Measurements from ENCODE around the gene TAF11L3. TPM values are rescaled to one million over a fixed set of nuclear protein-coding genes. Genes with fewer than 3 reads are reported as not detected.
"Not testable (repeated sequence)": the region's sequence is repeated elsewhere in the genome, so short reads cannot be mapped to it uniquely, and the experiment has no call there.

The TAF11L3 gene
- total and polyA plus RNA-seq, 2 donors (not counting 1 experiment from before 2014, with no cell fraction given) = not detected

- DNase-seq (ENCODE audit: low read depth in 2 of 2) = peak in 1 of 2 donors; percentile 1
- no peak overlapping the region for H3K4me3 ChIP-seq (replicated peaks in 1 of 4; ENCODE audit: control extremely low read depth in 1 of 4, insufficient read depth in 1 of 4, low read depth in 3 of 4, low read length in 4 of 4)
- no peaks in the 10 kb centered on the region for H3K36me3 ChIP-seq (ENCODE audit: control insufficient read depth, insufficient read depth, low read length)
- H3K4me2 ChIP-seq (ENCODE audit: extremely low read depth, insufficient read depth, low read length) = no peak overlapping the region
- H3K4me1 ChIP-seq (ENCODE audit: control insufficient read depth, extremely low read depth, insufficient read depth, low read length) = no peaks in the 10 kb centered on the region
- no peak overlapping the region for H3K9ac ChIP-seq (ENCODE audit: insufficient read depth, low read length)
- no peaks in the 10 kb centered on the region for H3K79me2 ChIP-seq (ENCODE audit: control insufficient read depth, insufficient read depth, low read length)
- H3K9me3 ChIP-seq (ENCODE audit: control insufficient read depth, insufficient read depth, low read depth, low read length) = no peaks in the 10 kb centered on the region
- H3K27ac ChIP-seq (ENCODE audit: insufficient read depth, low read length) = no peak overlapping the region
- no peaks in the 10 kb centered on the region for H3K27me3 ChIP-seq (ENCODE audit: control insufficient read depth, insufficient read depth, low read length)
- TF ChIP-seq EZH2 (IDR thresholded peaks at IDR 0.05; ENCODE audit: low read length, missing control alignments) (no peak), CTCF (conservative IDR thresholded peaks at IDR 0.05 in 1 of 2, IDR thresholded peaks at IDR 0.05 in 1 of 2; ENCODE audit: low read depth in 1 of 2, low read length in 2 of 2) (no peak)
- no peak overlapping the region for H2AFZ ChIP-seq (ENCODE audit: low read length)
- H4K20me1 ChIP-seq (ENCODE audit: control insufficient read depth, extremely low read depth, insufficient read depth, low read length) = no peaks in the 10 kb centered on the region
These were observed 31.0 kb upstream of the TAF11L3 start for GRCh38 chr5:17487174-17487512.

- H3K27ac ChIP-seq (ENCODE audit: insufficient read depth, low read length); H3K27me3 ChIP-seq (ENCODE audit: control insufficient read depth, insufficient read depth, low read length); H3K9me3 ChIP-seq (ENCODE audit: control insufficient read depth, insufficient read depth, low read depth, low read length); H2AFZ ChIP-seq (ENCODE audit: low read length); H4K20me1 ChIP-seq (ENCODE audit: control insufficient read depth, extremely low read depth, insufficient read depth, low read length); H3K4me2 ChIP-seq (ENCODE audit: extremely low read depth, insufficient read depth, low read length); DNase-seq (ENCODE audit: low read depth in 2 of 2); H3K4me1 ChIP-seq (ENCODE audit: control insufficient read depth, extremely low read depth, insufficient read depth, low read length); H3K9ac ChIP-seq (ENCODE audit: insufficient read depth, low read length); H3K4me3 ChIP-seq (replicated peaks in 1 of 4; ENCODE audit: control extremely low read depth in 1 of 4, insufficient read depth in 1 of 4, low read depth in 3 of 4, low read length in 4 of 4); H3K79me2 ChIP-seq (ENCODE audit: control insufficient read depth, insufficient read depth, low read length); H3K36me3 ChIP-seq (ENCODE audit: control insufficient read depth, insufficient read depth, low read length): not testable (repeated sequence)
These were observed 26.9 kb upstream of the TAF11L3 start for GRCh38 chr5:17491257-17491656.

DNA sequence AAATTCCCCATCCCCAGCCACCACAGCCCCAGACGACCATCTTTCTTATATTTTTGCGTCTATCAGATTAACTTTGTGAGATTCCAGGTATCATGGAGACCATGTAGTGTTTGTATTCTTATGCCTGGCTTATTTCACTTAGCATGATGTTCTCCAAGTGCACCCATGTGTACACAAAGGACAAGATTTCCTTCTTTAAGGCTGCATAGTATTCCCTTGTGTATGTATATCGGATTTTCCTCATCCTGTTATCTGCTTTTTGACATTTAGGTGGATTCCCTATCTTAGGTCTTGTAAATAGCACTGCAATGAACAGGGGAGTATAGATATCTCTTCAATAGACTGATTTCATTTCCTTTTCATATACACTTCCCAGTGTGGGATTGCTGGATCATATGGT lies 25.4 kb upstream of the TAF11L3 start:
- no peak overlapping the region for H3K9ac ChIP-seq (ENCODE audit: insufficient read depth, low read length)
- H2AFZ ChIP-seq (ENCODE audit: low read length) = no peak overlapping the region
- no peaks in the 10 kb centered on the region for H3K79me2 ChIP-seq (ENCODE audit: control insufficient read depth, insufficient read depth, low read length)
- H3K4me1 ChIP-seq (ENCODE audit: control insufficient read depth, extremely low read depth, insufficient read depth, low read length) = no peaks in the 10 kb centered on the region
- DNase-seq (ENCODE audit: low read depth in 2 of 2) = no peak
- no peaks in the 10 kb centered on the region for H4K20me1 ChIP-seq (ENCODE audit: control insufficient read depth, extremely low read depth, insufficient read depth, low read length)
- H3K27ac ChIP-seq (ENCODE audit: insufficient read depth, low read length) = no peak overlapping the region
- no peak for TF ChIP-seq EZH2 (IDR thresholded peaks at IDR 0.05; ENCODE audit: low read length, missing control alignments)
- TF ChIP-seq CTCF (conservative IDR thresholded peaks at IDR 0.05 in 1 of 2, IDR thresholded peaks at IDR 0.05 in 1 of 2; ENCODE audit: low read depth in 1 of 2, low read length in 2 of 2) = no peak
- H3K9me3 ChIP-seq (ENCODE audit: control insufficient read depth, insufficient read depth, low read depth, low read length) = no peaks in the 10 kb centered on the region
- H3K27me3 ChIP-seq (ENCODE audit: control insufficient read depth, insufficient read depth, low read length) = peaks cover 2% of the 10 kb centered on the region
- no peaks in the 10 kb centered on the region for H3K36me3 ChIP-seq (ENCODE audit: control insufficient read depth, insufficient read depth, low read length)
- H3K4me3 ChIP-seq (replicated peaks in 1 of 4; ENCODE audit: control extremely low read depth in 1 of 4, insufficient read depth in 1 of 4, low read depth in 3 of 4, low read length in 4 of 4) = no peak overlapping the region
- no peak overlapping the region for H3K4me2 ChIP-seq (ENCODE audit: extremely low read depth, insufficient read depth, low read length)
